GM18507 (cell line): ENCODE data around the gene KIF26B.

Experiments
- DNase-seq: peaks from one replicate; pipeline ENCODE4 v3.0.0; 2011; ENCODE audit warnings: low read depth; ENCODE audit not compliant: insufficient read length; ENCODE audit errors: extremely low spot score
- FAIRE-seq: peaks from 2 replicates; lab custom pipeline; 2011; peaks lifted over from hg19 to GRCh38; lab: Jason Lieb, UNC

KIF26B gene

GRCh38 chr1:245753807-245754206 lies 599.0 kb downstream of the KIF26B start:
- DNase-seq (no peak), FAIRE-seq (no peak)

- FAIRE-seq = no peak
- DNase-seq = no peak
These were observed 599.7 kb downstream of the KIF26B start for GRCh38 chr1:245754463-245754961.
